ENCODE data around the gene GPX5. TPM values are rescaled to one million over a fixed set of nuclear protein-coding genes. Genes with fewer than 3 reads are reported as not detected.

The GPX5 gene
- total and polyA plus RNA-seq, 7 donors, result not detected

- no peak for DNase-seq
- Histone ChIP-seq H3K4me1 (no peaks in the 10 kb centered on the region), H3K27ac (no peak overlapping the region), H3K36me3 (no peaks in the 10 kb centered on the region), H3K9me3 (no peaks in the 10 kb centered on the region), H3K27me3 (peaks cover 0 to 22% (median 0%) of the 10 kb centered on the region in 3 donors), H3K4me3 (no peak overlapping the region)
- WGBS, 2 donors, result 42 to 52% methylated on average over 8 of the region's 8 CpGs
- intact Hi-C loops (cut with DNase I), result no loop called here
- no peak for TF ChIP-seq CTCF (IDR thresholded peaks at IDR 0.05)
- TF ChIP-seq EP300 (IDR thresholded peaks at IDR 0.05), result no peak
- TF ChIP-seq POLR2A (IDR thresholded peaks at IDR 0.05), result no peak
- no peak for TF ChIP-seq POLR2AphosphoS5 (IDR thresholded peaks at IDR 0.05)
Measured at GRCh38 chr6:28553384-28553985, 27.8 kb downstream of the GPX5 start.

DNA sequence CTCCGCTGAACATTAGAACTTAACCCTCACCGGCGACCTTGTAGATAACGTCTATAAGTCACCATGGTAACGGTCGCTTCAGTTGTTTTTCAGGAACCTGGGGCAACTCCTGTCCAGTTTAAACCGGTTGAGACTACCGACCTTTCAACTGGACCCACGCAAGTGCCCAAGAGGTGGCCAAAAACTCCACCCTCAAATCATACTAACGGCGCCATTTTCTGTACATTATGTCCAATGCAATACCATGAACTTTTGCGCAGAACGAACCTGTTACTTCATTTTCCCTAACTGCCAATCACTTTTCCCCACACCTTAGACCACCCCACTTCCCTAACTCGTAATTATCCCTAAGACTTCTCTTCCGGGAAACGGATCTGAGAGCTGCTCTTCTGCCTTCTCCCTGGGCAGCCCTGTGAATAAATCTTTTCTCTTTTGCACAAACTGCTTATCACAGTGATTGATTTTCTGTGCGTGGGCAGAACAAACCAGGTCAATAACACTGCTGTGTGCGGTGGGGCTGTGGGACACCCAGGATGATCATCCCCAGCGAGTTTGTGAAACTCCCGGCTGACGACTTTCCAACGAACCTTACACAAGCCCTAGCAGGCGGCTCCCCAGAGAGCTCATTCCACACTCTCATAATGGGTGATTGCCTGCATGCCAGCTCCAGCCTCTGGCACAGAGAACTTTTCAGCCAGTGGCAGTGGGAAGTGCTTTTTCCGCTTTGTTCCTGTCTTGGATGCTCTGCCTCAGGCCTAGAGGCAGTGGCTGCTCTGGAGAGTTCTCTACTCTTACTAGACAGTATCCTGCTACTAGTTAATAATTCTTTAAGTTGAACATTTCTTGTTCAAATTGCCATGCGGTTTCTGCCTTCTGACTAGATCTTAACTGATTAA lies 28.6 kb downstream of the GPX5 start:
- no peaks in the 10 kb centered on the region for H3K9me3 ChIP-seq
- intact Hi-C loops (cut with DNase I), result no loop called here
- H3K27ac ChIP-seq, result no peak overlapping the region
- TF ChIP-seq EP300 (IDR thresholded peaks at IDR 0.05) (no peak), POLR2A (IDR thresholded peaks at IDR 0.05) (no peak)
- no peak overlapping the region for H3K4me3 ChIP-seq
- H3K4me1 ChIP-seq, result no peaks in the 10 kb centered on the region
- H3K36me3 ChIP-seq, result no peaks in the 10 kb centered on the region
- WGBS, 2 donors, result 31 to 32% methylated on average over 25 of the region's 25 CpGs
- DNase-seq, result no peak
- H3K27me3 ChIP-seq, result peaks cover 0 to 22% (median 0%) of the 10 kb centered on the region in 3 donors

GRCh38 chr6:28555136-28555535 lies 29.5 kb downstream of the GPX5 start:
- no peak for DNase-seq
- intact Hi-C loops (cut with DNase I), result no loop called here
- TF ChIP-seq POLR2AphosphoS5 (IDR thresholded peaks at IDR 0.05), result no peak
- TF ChIP-seq POLR2A (IDR thresholded peaks at IDR 0.05), result no peak
- TF ChIP-seq CTCF (IDR thresholded peaks at IDR 0.05), result no peak
- no peak for TF ChIP-seq EP300 (IDR thresholded peaks at IDR 0.05)
- H3K9me3 ChIP-seq, result no peaks in the 10 kb centered on the region
- peaks cover 0 to 22% (median 0%) of the 10 kb centered on the region in 3 donors for H3K27me3 ChIP-seq
- H3K4me3 ChIP-seq, result no peak overlapping the region
- 49 to 65% methylated on average over 2 of the region's 2 CpGs for WGBS, 2 donors
- H3K4me1 ChIP-seq, result no peaks in the 10 kb centered on the region
- H3K36me3 ChIP-seq, result no peaks in the 10 kb centered on the region
- no peak overlapping the region for H3K27ac ChIP-seq

GRCh38 chr6:28558629-28559028 lies 32.9 kb downstream of the GPX5 start:
- peaks cover 0 to 16% (median 0%) of the 10 kb centered on the region in 3 donors for H3K27me3 ChIP-seq
- no peaks in the 10 kb centered on the region for H3K36me3 ChIP-seq
- TF ChIP-seq CTCF (IDR thresholded peaks at IDR 0.05) (no peak), POLR2AphosphoS5 (IDR thresholded peaks at IDR 0.05) (no peak)
- H3K27ac ChIP-seq, result no peak overlapping the region
- 54 to 68% methylated on average over 3 of the region's 3 CpGs for WGBS, 2 donors
- H3K4me3 ChIP-seq, result no peak overlapping the region
- H3K4me1 ChIP-seq, result no peaks in the 10 kb centered on the region
- H3K9me3 ChIP-seq, result no peaks in the 10 kb centered on the region
- intact Hi-C loops (cut with DNase I), result no loop called here
- no peak for DNase-seq

- 24 to 50% methylated on average over 3 of the region's 3 CpGs for WGBS, 2 donors
- Histone ChIP-seq H3K27me3 (peaks cover 0 to 13% (median 0%) of the 10 kb centered on the region in 3 donors), H3K36me3 (no peaks in the 10 kb centered on the region), H3K4me3 (no peak overlapping the region), H3K4me1 (no peaks in the 10 kb centered on the region), H3K9me3 (no peaks in the 10 kb centered on the region), H3K27ac (no peak overlapping the region)
- no peak for TF ChIP-seq EP300 (IDR thresholded peaks at IDR 0.05)
- no peak for TF ChIP-seq POLR2A (IDR thresholded peaks at IDR 0.05)
- no peak for TF ChIP-seq CTCF (IDR thresholded peaks at IDR 0.05)
- TF ChIP-seq POLR2AphosphoS5 (IDR thresholded peaks at IDR 0.05), result no peak
- no peak for DNase-seq
- intact Hi-C loops (cut with DNase I), result no loop called here
Measured at GRCh38 chr6:28563430-28564095, 37.9 kb downstream of the GPX5 start.
